GM10266 (cell line): ENCODE results near the gene KRT77.
"Not testable (repeated sequence)": the region's sequence is repeated elsewhere in the genome, so short reads cannot be mapped to it uniquely, and the experiment has no call there.

Source experiments
- DNase-seq: peaks from one replicate; pipeline ENCODE4 v3.0.0; 2012; ENCODE audit errors: extremely low spot score
- TF ChIP-seq, protein P1 (sequence below): IDR thresholded peaks from 2 replicates; pipeline ENCODE4 v1.5.1; 2012; ENCODE audit warnings: mild to moderate bottlenecking, low read depth; ENCODE audit not compliant: control insufficient read depth, insufficient read depth; ENCODE audit errors: missing control alignments

The KRT77 gene

DNA sequence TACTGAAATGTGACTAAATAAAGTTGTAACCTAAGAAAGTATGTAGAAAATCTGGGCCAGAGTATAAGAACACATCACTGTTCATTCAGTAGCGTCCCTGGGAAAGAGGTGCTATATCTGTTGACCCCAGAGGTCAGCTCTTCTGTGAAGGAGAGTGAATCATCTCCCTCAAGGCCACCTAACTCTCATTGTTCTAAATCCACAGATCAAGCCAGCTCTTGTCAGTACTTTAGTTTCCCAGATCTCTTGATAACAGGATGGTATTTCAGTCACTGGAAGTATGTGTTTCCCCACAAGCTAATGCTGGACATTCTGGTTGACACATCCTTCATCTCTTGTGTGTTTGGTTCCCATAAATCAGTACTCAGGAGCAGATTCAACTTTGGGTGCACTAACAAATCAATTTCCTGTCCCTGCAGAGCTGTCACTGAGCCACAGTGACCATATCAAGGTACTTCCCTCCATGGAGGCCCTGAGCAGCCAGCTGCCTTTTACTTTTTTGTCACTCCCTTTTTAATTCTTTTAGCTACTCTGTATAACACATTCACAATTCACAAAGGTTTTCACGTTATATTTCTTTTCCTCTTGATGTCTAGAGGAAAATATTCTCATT, 30.9 kb downstream of the KRT77 start:
- TF ChIP-seq, protein P1, sequence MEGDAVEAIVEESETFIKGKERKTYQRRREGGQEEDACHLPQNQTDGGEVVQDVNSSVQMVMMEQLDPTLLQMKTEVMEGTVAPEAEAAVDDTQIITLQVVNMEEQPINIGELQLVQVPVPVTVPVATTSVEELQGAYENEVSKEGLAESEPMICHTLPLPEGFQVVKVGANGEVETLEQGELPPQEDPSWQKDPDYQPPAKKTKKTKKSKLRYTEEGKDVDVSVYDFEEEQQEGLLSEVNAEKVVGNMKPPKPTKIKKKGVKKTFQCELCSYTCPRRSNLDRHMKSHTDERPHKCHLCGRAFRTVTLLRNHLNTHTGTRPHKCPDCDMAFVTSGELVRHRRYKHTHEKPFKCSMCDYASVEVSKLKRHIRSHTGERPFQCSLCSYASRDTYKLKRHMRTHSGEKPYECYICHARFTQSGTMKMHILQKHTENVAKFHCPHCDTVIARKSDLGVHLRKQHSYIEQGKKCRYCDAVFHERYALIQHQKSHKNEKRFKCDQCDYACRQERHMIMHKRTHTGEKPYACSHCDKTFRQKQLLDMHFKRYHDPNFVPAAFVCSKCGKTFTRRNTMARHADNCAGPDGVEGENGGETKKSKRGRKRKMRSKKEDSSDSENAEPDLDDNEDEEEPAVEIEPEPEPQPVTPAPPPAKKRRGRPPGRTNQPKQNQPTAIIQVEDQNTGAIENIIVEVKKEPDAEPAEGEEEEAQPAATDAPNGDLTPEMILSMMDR: no peak
- no peak for DNase-seq

DNA sequence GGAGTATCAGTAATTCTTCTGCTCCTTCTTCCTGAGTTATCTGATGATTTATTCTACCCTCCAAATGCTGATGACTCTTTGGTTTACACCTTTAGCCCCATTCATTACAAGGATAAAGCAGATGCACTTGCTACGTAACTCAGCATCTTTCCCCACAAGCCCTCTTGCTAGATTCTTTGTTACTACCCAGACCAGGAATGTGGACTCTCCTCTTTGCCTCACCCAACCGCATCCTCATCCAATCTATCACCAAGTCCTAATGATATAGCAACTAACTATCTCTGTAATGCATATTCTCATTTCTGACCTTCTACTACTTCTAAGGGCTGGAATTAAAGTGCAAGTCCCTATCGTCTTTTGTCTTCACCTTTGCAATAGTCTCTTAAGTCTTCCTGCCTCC, 32.4 kb downstream of the KRT77 start:
- DNase-seq: no peak
- TF ChIP-seq, protein P1: no peak

DNA sequence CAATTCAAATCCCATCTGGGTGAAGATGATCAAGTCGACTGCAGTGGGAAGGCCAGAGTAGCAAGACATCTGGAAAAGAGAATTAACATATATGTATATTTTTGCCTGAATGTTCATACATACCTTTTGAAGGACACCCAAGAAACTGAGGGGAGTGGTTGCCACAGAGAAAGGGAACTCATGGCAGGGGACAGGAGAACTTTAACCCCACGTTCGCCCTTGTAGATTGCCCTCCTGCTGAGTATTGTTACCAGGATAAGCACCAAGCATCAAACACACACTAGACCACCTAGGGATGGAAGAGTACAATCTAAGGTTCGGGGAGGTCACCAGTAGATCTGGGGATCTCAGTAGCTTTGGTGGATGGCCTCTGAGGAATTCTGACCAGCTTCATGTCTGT, 32.8 kb downstream of the KRT77 start:
- TF ChIP-seq, protein P1: no peak
- DNase-seq: no peak

DNA sequence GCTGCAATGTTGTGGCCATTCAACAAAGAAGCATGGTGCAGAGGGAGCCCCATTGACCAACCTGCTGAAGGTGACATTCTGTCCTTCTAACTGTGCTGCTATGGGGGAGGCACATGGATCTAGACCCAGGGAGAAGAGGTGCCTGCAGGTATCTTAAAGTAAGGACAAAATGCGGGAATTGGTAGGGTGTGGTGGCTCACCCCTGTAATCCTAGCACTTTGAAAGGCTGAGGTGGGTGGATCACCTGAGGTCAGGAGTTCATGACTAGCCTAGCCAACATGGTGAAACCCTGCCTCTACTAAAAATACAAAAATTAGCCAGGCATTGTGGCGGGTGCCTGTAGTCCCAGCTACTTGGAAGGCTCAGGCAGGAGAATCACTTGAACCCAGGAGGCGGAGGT, 33.4 kb downstream of the KRT77 start:
- DNase-seq: not testable (repeated sequence)

DNA sequence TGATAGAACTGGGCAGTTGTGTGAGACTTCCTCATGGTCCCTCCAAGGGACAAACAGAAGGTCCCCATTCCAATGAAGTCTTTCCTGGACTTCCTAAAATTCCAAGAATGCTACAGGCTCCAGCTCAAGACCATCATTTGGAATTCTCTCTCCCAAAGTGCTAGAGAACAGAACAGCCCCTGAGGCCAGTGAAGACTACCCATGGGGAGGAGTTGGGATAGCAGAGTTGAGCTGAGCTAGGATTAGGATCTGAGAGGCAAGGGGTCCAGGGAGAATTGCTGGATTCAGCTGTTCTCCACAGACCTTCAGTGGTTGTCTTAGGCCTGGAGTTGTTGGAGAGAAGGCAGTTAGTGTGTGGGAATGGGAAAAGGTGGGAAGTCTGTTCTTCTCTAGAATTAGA, 33.9 kb downstream of the KRT77 start:
- TF ChIP-seq, protein P1: no peak
- no peak for DNase-seq

DNA sequence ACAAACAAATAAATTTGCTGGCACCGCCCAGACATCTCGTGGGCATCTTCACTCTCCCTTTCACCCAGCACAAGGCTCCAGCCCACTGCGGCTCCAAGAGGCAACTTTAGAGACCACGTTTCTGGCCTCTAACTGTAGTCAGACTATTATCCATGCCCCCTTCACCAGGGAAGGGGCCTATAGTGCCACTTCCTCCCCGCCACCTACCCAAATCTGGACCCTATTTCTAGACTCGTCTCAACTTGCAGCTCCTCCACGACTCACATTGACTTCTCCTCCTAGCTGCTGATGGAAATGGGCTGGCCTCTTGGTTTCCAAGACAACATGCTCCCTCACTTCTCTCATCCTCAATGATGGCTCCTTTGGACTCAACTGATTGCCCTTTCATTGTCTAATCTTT, 35.4 kb downstream of the KRT77 start:
- TF ChIP-seq, protein P1: no peak
- DNase-seq: no peak

DNA sequence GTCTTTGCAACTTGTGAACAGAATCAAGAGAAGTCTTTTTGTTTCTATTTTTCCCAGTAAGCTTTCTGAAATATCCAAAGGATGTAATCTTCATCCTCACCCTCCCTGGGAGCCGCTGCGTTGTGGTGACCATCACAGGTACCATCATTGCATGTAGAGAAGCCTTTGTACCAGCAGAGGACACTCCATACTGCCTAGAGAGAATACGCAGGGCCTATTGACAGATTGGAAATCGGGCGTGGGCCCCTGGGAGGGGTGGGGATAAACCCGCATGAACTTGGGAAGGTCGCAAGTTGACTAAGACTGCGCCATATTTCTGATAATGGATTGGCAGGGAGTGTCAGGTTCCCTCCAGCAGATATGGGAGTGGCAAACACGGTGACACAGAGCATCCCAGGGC, 35.8 kb downstream of the KRT77 start:
- TF ChIP-seq, protein P1: no peak
- DNase-seq: no peak

DNA sequence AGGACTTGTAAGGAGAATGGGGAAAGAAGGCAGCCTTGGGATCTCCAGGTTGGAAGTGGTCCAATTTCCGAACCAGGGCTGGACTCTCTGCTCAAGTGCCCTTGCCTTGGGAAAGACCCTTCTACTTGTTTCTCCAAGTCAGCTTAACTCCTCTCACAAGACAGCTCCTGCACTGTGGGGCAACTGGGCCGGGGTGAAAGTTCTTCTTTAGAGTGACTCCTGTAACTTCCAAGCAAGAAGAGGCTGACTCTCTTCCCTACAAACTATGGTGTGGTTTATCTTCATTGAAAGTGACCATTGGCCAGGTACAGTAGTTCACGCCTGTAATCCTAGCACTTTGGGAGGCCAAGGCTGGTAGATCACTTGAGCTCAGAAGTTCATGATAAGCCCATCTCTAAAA, 36.9 kb downstream of the KRT77 start:
- TF ChIP-seq, protein P1: no peak

More for the DNA sequence above, 36.9 kb downstream of the KRT77 start:
- DNase-seq: no peak
